Measurements from ENCODE around the gene RABL3. TPM values are rescaled to one million over a fixed set of nuclear protein-coding genes. Genes with fewer than 3 reads are reported as not detected.

RABL3 gene
- total and polyA plus RNA-seq, 2 of the 13 experiments (the other 11 are each of a cell fraction or from before 2014, with no cell fraction given), result 4.8 to 31.9 TPM

DNA sequence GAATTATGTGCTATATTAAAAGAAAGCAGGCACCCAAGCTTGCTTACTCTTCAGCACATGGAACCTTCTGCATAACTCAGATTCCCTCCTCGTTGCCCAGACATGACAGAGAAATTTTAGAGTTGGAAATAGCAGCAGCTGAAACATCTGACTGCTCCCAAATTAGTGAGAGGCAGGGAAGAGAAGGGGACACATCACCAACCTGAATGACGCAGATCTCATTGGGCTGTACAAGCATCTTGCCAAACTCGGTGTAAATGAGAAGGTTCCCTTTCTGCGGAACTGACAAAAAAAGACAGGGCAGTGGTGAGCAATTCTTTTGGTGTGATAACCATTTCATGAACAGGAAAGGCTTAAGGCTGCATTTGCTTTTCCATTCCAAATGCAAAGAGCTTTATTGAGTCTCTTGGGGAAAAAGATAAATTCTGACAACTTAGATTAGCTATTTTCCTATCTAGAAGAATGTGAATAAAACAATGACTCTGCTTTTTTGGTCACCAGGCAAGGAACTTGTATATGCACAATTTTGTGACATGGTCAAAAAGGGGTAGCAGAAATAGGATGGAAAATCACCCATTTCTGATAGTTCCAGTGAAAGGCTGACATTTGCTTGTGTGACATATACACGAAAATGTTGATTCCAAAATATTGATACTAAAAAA, 95.4 kb downstream of the RABL3 start:
- no peaks in the 10 kb centered on the region for H3K27me3 ChIP-seq (ENCODE audit: control insufficient read depth in 1 of 2, insufficient read depth in 2 of 2, low read length in 2 of 2)
- TF ChIP-seq RBM22 (optimal IDR thresholded peaks at IDR 0.05; ENCODE audit: low read length), result peak; percentile 87
- TF ChIP-seq, protein P1, sequence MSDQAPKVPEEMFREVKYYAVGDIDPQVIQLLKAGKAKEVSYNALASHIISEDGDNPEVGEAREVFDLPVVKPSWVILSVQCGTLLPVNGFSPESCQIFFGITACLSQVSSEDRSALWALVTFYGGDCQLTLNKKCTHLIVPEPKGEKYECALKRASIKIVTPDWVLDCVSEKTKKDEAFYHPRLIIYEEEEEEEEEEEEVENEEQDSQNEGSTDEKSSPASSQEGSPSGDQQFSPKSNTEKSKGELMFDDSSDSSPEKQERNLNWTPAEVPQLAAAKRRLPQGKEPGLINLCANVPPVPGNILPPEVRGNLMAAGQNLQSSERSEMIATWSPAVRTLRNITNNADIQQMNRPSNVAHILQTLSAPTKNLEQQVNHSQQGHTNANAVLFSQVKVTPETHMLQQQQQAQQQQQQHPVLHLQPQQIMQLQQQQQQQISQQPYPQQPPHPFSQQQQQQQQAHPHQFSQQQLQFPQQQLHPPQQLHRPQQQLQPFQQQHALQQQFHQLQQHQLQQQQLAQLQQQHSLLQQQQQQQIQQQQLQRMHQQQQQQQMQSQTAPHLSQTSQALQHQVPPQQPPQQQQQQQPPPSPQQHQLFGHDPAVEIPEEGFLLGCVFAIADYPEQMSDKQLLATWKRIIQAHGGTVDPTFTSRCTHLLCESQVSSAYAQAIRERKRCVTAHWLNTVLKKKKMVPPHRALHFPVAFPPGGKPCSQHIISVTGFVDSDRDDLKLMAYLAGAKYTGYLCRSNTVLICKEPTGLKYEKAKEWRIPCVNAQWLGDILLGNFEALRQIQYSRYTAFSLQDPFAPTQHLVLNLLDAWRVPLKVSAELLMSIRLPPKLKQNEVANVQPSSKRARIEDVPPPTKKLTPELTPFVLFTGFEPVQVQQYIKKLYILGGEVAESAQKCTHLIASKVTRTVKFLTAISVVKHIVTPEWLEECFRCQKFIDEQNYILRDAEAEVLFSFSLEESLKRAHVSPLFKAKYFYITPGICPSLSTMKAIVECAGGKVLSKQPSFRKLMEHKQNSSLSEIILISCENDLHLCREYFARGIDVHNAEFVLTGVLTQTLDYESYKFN (CRISPR knock-in tag; conservative IDR thresholded peaks at IDR 0.05), result no peak
- TF ChIP-seq, protein P2, sequence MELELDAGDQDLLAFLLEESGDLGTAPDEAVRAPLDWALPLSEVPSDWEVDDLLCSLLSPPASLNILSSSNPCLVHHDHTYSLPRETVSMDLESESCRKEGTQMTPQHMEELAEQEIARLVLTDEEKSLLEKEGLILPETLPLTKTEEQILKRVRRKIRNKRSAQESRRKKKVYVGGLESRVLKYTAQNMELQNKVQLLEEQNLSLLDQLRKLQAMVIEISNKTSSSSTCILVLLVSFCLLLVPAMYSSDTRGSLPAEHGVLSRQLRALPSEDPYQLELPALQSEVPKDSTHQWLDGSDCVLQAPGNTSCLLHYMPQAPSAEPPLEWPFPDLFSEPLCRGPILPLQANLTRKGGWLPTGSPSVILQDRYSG (CRISPR knock-in tag; IDR thresholded peaks at IDR 0.05), result no peak
- H3K9me3 ChIP-seq (ENCODE audit: low read length), result no peaks in the 10 kb centered on the region
- 98% methylated on average over 5 of the region's 5 CpGs for WGBS (ENCODE audit: low lambda C conversion rate)
- no peaks in the 10 kb centered on the region for H3K79me2 ChIP-seq (ENCODE audit: insufficient read depth, low read length)
- H3K27ac ChIP-seq (ENCODE audit: extremely low read length, insufficient read depth, low read length), result no peak overlapping the region
- peaks cover 49 to 87% of the 10 kb centered on the region in 2 experiments for H3K36me3 ChIP-seq (replicated peaks in 1 of 2; ENCODE audit: control insufficient read depth in 1 of 2, insufficient read depth in 2 of 2, low read length in 2 of 2)
- H3K4me1 ChIP-seq (ENCODE audit: insufficient read depth, low read length), result peaks cover 26% of the 10 kb centered on the region
- H3K4me3 ChIP-seq (replicated peaks in 1 of 3; ENCODE audit: insufficient read depth in 1 of 3, low read depth in 2 of 3, low read length in 3 of 3), result no peak overlapping the region
- no peak overlapping the region for H3K9ac ChIP-seq (ENCODE audit: insufficient read depth, low read depth, low read length)
- H3K4me2 ChIP-seq (ENCODE audit: low read depth, low read length), result no peak overlapping the region
- intact Hi-C loops (cut with micrococcal nuclease; ENCODE audit: unreplicated experiment), result no loop called here
- POLR2A ChIA-PET, result no interaction called here
- no peak for ATAC-seq
- FAIRE-seq, result no peak
- CTCF ChIA-PET (ENCODE audit: low intra/inter-chr PET ratio, low total read pairs), result no interaction called here
- in situ Hi-C loops (cut with HindIII; ENCODE audit: extremely low pct_ligation_motif_present, low pct_unique_long_range_greater_than_20kb), result no loop called here
- BruUV-seq (replicated peaks), result no TSS peak
- H2AFZ ChIP-seq (ENCODE audit: low read length), result no peak overlapping the region
- no peak for DNase-seq (ENCODE audit: low spot score)
- 0 out of 2 replicates have a peak, but pooled peaks cover 3% of the 10 kb centered on the region for H4K20me1 ChIP-seq (ENCODE audit: insufficient read depth, low read length)

All from HepG2 (cell line).